Peyer's patch (tissue), 4 donors: ENCODE data around the gene SPINK5. TPM values are rescaled to one million over a fixed set of nuclear protein-coding genes. Genes with fewer than 3 reads are reported as not detected.

Experiments used
- DNase-seq, 3 donors: peaks; one replicate each; pipeline ENCODE4 v3.0.0-alpha.2; 2017 to 2019
- H3K27ac ChIP-seq, 4 donors: fragments of 200-600 bp; sonication (generic); one replicate each; pipeline ENCODE4 v1.5.1; 2016 to 2019
- H3K27me3 ChIP-seq, 2 donors: fragments of 200-600 bp; sonication (generic); one replicate each; pipeline ENCODE4 v1.5.1; 2019
- H3K36me3 ChIP-seq, 3 donors: fragments of 200-600 bp; sonication (generic); one replicate each; pipeline ENCODE4 v1.5.1; 2016 to 2019
- H3K4me1 ChIP-seq, 4 donors: fragments of 200-600 bp; sonication (generic); one replicate each; pipeline ENCODE4 v1.5.1; 2016 to 2019
- H3K4me3 ChIP-seq, 4 donors: fragments of 200-600 bp; sonication (generic); 1 replicate in 3 of 4; 2 replicates in 1 of 4; pipeline ENCODE4 v1.5.1; 2016 to 2019; ENCODE audit warnings: mild to moderate bottlenecking in 1 of 4
- H3K9me3 ChIP-seq, 4 donors: fragments of 200-600 bp; sonication (generic); one replicate each; pipeline ENCODE4 v1.5.1; 2016 to 2019; ENCODE audit warnings: mild to moderate bottlenecking in 1 of 4
- POLR2A ChIP-seq, 2 donors: fragments of 450-650 bp; IDR thresholded peaks; one replicate each; pipeline ENCODE4 v1.5.1; 2017; ENCODE audit warnings: antibody characterized with exemption in 2 of 2, mild to moderate bottlenecking in 2 of 2, moderate library complexity in 2 of 2
- total RNA-seq, 4 donors: library from RNA; depleted of rRNA; stranded (reverse); fragments of >200 nt; gene quantifications; one replicate each; pipeline ENCODE4 v1.1.0, GENCODE V29; 2016
- TF ChIP-seq, protein P1 (sequence below), 6 experiments: fragments of 450-650 bp in 4 of 6; fragments of 200-600 bp in 2 of 6; sonication (generic) in 1 of 6; IDR thresholded peaks; one replicate each; pipeline ENCODE4 v1.5.1; 2017 to 2019; ENCODE audit warnings: antibody characterized with exemption in 6 of 6, mild to moderate bottlenecking in 3 of 6, moderate library complexity in 1 of 6

The SPINK5 gene
- total RNA-seq, 4 donors from 2014 or later: 0.94 TPM; not detected in 3

DNA sequence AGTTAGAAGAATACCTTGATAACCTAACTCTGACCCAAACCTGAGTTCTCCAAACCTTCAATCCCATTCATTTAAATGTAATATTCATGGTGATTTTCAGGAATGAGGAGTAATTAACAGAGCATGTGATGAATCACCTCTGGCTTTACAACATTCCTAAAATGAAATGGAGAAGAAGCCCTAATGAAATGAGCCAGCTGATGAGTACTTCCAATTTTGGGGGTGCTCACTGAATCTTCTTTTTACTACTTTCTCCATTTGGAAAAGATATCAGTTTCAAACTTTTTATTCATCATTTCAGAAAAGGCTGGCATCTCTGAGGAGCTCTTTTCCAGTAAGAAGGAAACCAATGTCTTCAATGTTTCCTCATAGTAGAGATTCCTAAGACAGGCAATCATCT is 2.9 kb upstream of the SPINK5 start:
- no peaks in the 10 kb centered on the region for H3K36me3 ChIP-seq
- H3K4me3 ChIP-seq: no peak overlapping the region
- DNase-seq: no peak
- TF ChIP-seq, protein P1, sequence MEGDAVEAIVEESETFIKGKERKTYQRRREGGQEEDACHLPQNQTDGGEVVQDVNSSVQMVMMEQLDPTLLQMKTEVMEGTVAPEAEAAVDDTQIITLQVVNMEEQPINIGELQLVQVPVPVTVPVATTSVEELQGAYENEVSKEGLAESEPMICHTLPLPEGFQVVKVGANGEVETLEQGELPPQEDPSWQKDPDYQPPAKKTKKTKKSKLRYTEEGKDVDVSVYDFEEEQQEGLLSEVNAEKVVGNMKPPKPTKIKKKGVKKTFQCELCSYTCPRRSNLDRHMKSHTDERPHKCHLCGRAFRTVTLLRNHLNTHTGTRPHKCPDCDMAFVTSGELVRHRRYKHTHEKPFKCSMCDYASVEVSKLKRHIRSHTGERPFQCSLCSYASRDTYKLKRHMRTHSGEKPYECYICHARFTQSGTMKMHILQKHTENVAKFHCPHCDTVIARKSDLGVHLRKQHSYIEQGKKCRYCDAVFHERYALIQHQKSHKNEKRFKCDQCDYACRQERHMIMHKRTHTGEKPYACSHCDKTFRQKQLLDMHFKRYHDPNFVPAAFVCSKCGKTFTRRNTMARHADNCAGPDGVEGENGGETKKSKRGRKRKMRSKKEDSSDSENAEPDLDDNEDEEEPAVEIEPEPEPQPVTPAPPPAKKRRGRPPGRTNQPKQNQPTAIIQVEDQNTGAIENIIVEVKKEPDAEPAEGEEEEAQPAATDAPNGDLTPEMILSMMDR (IDR thresholded peaks at IDR 0.05): no peak
- TF ChIP-seq POLR2A (IDR thresholded peaks at IDR 0.05): no peak
- H3K9me3 ChIP-seq: peaks cover 0 to 5% (median under 1%) of the 10 kb centered on the region in 4 donors
- H3K27me3 ChIP-seq: no peaks in the 10 kb centered on the region
- H3K27ac ChIP-seq: no peak overlapping the region
- no peaks in the 10 kb centered on the region for H3K4me1 ChIP-seq

DNA sequence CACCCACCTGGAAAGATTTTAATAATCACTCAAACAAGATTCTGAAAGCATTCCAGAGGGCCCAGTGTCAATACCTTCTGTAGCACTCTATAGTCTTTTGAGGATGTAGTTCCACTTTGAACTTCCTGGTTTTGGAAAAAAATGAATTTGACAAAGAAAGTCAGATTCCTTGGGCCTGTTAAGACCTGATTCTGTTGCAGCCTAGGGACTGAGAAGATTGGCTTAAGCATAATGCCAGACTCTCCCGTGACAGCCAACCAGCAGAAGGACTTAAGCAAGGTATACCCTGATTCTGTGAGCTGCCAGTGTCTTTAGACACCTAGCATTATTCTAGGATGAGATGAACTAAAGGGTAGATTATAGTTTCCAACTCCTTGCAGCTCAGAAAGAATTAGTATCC is 6.8 kb downstream of the SPINK5 start:
- H3K36me3 ChIP-seq: no peaks in the 10 kb centered on the region
- no peak for DNase-seq
- no peak overlapping the region for H3K4me3 ChIP-seq

GRCh38 chr5:148072207-148072606 is 8.4 kb downstream of the SPINK5 start:
- no peak for DNase-seq
- TF ChIP-seq POLR2A (IDR thresholded peaks at IDR 0.05): no peak
- TF ChIP-seq, protein P1 (IDR thresholded peaks at IDR 0.05): no peak
- H3K4me3 ChIP-seq: no peak overlapping the region
- H3K4me1 ChIP-seq: no peaks in the 10 kb centered on the region
- no peaks in the 10 kb centered on the region for H3K27me3 ChIP-seq
- no peaks in the 10 kb centered on the region for H3K36me3 ChIP-seq
- no peak overlapping the region for H3K27ac ChIP-seq
- no peaks in the 10 kb centered on the region for H3K9me3 ChIP-seq

More for the DNA sequence above, 6.8 kb downstream of the SPINK5 start:
- no peaks in the 10 kb centered on the region for H3K4me1 ChIP-seq
- H3K27me3 ChIP-seq: no peaks in the 10 kb centered on the region
- no peaks in the 10 kb centered on the region for H3K9me3 ChIP-seq
- TF ChIP-seq, protein P1 (IDR thresholded peaks at IDR 0.05): no peak
- H3K27ac ChIP-seq: no peak overlapping the region

GRCh38 chr5:148075529-148075928 is 11.7 kb downstream of the SPINK5 start:
- Histone ChIP-seq H3K27ac (no peak overlapping the region), H3K9me3 (no peaks in the 10 kb centered on the region), H3K27me3 (no peaks in the 10 kb centered on the region), H3K36me3 (no peaks in the 10 kb centered on the region), H3K4me1 (no peaks in the 10 kb centered on the region), H3K4me3 (no peak overlapping the region)
- DNase-seq: no peak
- TF ChIP-seq, protein P1 (IDR thresholded peaks at IDR 0.05): no peak
- TF ChIP-seq POLR2A (IDR thresholded peaks at IDR 0.05): no peak

DNA sequence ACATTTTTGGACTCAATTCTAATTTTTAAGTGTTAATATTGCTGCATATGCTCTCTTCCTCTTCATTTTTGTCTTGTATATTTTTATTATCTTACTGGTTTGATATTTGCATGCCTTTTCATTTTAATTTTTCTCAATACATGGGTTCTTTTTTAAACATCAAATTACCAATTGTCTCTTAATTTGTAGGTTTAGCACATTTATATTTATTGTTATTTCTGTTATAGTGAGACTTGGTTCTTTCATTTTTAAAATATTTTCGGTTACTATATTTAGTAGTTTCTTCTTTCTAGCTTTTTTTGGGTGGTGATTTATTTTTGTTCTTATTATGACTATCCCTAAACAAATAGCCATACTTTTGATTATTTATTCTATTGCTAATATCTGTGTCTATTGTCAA is 19.4 kb downstream of the SPINK5 start:
- Histone ChIP-seq H3K9me3 (no peaks in the 10 kb centered on the region), H3K27ac (no peak overlapping the region), H3K4me3 (no peak overlapping the region), H3K4me1 (no peaks in the 10 kb centered on the region), H3K36me3 (no peaks in the 10 kb centered on the region), H3K27me3 (no peaks in the 10 kb centered on the region)
- no peak for DNase-seq
- no peak for TF ChIP-seq POLR2A (IDR thresholded peaks at IDR 0.05)
- TF ChIP-seq, protein P1 (IDR thresholded peaks at IDR 0.05): no peak

- H3K36me3 ChIP-seq: no peaks in the 10 kb centered on the region
- no peak for DNase-seq
- H3K4me1 ChIP-seq: no peaks in the 10 kb centered on the region
- H3K27me3 ChIP-seq: no peaks in the 10 kb centered on the region
- H3K4me3 ChIP-seq: no peak overlapping the region
- H3K27ac ChIP-seq: no peak overlapping the region
- H3K9me3 ChIP-seq: no peaks in the 10 kb centered on the region
- TF ChIP-seq POLR2A (IDR thresholded peaks at IDR 0.05): no peak
- TF ChIP-seq, protein P1 (IDR thresholded peaks at IDR 0.05): no peak
These were observed 20.5 kb downstream of the SPINK5 start for GRCh38 chr5:148084269-148084668.
